HUES6 (cell line): Measurements from ENCODE around the gene CDR2.
"Not testable (repeated sequence)": the region's sequence is repeated elsewhere in the genome, so short reads cannot be mapped to it uniquely, and the experiment has no call there.

Source experiments
- H3K27ac ChIP-seq: 2 replicates; pipeline ENCODE4 v1.7.0; 2013; ENCODE audit warnings: low read depth, mild to moderate bottlenecking, low read length, inconsistent platforms
- H3K27me3 ChIP-seq: 2 replicates; pipeline ENCODE4 v1.6.1; 2013; ENCODE audit warnings: low read length; ENCODE audit not compliant: control insufficient read depth, insufficient read depth
- H3K36me3 ChIP-seq: 2 replicates; pipeline ENCODE4 v1.6.1; 2013; ENCODE audit warnings: low read length; ENCODE audit not compliant: control insufficient read depth, insufficient read depth
- H3K4me1 ChIP-seq: 2 replicates; pipeline ENCODE4 v1.6.1; 2013; ENCODE audit warnings: low read length; ENCODE audit not compliant: control insufficient read depth, insufficient read depth
- H3K4me3 ChIP-seq: 2 replicates; pipeline ENCODE4 v1.5.1; 2013; ENCODE audit warnings: low read depth, low read length
- H3K9ac ChIP-seq: one replicate; pipeline ENCODE4 v1.6.1; 2013; ENCODE audit warnings: mild to moderate bottlenecking, low read length
- H3K9me3 ChIP-seq: 2 replicates; pipeline ENCODE4 v1.6.1; 2013; ENCODE audit warnings: low read depth, low read length; ENCODE audit not compliant: control insufficient read depth, insufficient read depth

The CDR2 gene

DNA sequence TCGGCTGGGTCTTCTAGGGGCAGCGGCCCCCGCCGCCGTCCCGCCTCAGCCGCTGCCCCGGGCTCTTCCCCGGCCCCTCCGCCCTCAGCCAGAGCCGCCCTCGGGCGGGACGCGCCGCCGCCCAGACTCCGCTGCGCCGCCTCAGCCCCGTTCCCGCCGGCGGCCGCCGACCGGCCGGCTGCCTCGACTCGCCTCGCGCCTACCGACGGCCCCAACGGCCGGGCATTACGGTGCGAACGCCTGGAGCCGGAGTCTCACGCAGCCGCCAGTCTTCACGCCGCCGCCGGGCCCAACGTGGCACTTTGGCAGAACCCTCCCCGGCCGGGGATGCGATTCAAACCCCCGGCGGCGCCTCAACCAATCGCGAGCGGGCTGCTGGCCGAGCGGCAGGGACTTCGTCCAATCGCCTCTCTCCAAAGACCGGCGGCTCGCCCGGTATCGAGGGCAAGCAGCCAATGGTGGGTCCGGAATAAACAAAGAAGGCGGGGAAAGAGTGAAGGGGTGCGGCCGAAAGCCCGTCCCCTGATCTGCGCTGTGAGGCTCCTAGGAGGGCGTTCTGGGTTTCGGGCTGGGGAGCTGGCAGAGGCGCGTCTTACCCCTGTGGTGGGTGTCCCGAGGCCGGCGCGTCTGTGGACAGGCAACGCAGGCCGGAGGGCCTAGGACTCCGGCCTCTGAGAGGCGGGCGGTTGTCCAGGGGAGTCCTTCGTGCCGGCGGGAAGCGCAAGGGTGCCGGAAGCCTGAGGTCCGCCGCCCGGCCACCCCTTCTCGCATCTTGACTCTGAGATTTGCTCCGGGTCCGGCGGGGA is at the start of gene CDR2:
Gene CDR2 (minus strand): TSS at position 309 of the 806 bp plus-strand sequence. CDS start 310 bp downstream, outside the sequence.
- H3K27me3 ChIP-seq = peaks cover 10% of the 10 kb centered on the region; the same call in 1 of the 2 replicates
- H3K4me3 ChIP-seq = peak within 1 kb of the TSS; percentile 84
- H3K9ac ChIP-seq = peak within 1 kb of the TSS; percentile 77
- peaks cover 10% of the 10 kb centered on the region for H3K36me3 ChIP-seq
- no peaks in the 10 kb centered on the region for H3K9me3 ChIP-seq
- peaks cover 25% of the 10 kb centered on the region for H3K4me1 ChIP-seq
- peak within 1 kb of the TSS; percentile 70; the same call in 1 of the 2 replicates for H3K27ac ChIP-seq

GRCh38 chr16:22423716-22424115 is 49.3 kb upstream of the CDR2 start:
- H3K4me1 ChIP-seq = no peaks in the 10 kb centered on the region
- no peak overlapping the region for H3K9ac ChIP-seq
- no peak overlapping the region for H3K27ac ChIP-seq
- H3K4me3 ChIP-seq = no peak overlapping the region
- H3K9me3 ChIP-seq = no peaks in the 10 kb centered on the region
- H3K27me3 ChIP-seq = no peaks in the 10 kb centered on the region
- H3K36me3 ChIP-seq = peaks cover 29% of the 10 kb centered on the region

GRCh38 chr16:22421136-22421535 is 46.7 kb upstream of the CDR2 start:
- Histone ChIP-seq H3K36me3 (peaks cover 16% of the 10 kb centered on the region), H3K4me3 (no peak overlapping the region)

GRCh38 chr16:22420606-22421135 is 46.3 kb upstream of the CDR2 start:
- no peak overlapping the region for H3K9ac ChIP-seq
- peaks cover 16% of the 10 kb centered on the region for H3K36me3 ChIP-seq
- H3K4me1 ChIP-seq = no peaks in the 10 kb centered on the region
- no peaks in the 10 kb centered on the region for H3K9me3 ChIP-seq
- H3K27me3 ChIP-seq = no peaks in the 10 kb centered on the region
- no peak overlapping the region for H3K27ac ChIP-seq
- H3K4me3 ChIP-seq = no peak overlapping the region

More at GRCh38 chr16:22421136-22421535, 46.7 kb upstream of the CDR2 start:
- H3K4me1 ChIP-seq = no peaks in the 10 kb centered on the region
- H3K27me3 ChIP-seq = no peaks in the 10 kb centered on the region
- no peak overlapping the region for H3K27ac ChIP-seq
- no peak overlapping the region for H3K9ac ChIP-seq
- no peaks in the 10 kb centered on the region for H3K9me3 ChIP-seq

GRCh38 chr16:22419908-22420307 is 45.5 kb upstream of the CDR2 start:
- Histone ChIP-seq H3K4me1 (no peaks in the 10 kb centered on the region), H3K4me3 (no peak overlapping the region), H3K9me3 (no peaks in the 10 kb centered on the region), H3K27me3 (no peaks in the 10 kb centered on the region), H3K36me3 (peaks cover 16% of the 10 kb centered on the region), H3K27ac (no peak overlapping the region), H3K9ac (no peak overlapping the region)

DNA sequence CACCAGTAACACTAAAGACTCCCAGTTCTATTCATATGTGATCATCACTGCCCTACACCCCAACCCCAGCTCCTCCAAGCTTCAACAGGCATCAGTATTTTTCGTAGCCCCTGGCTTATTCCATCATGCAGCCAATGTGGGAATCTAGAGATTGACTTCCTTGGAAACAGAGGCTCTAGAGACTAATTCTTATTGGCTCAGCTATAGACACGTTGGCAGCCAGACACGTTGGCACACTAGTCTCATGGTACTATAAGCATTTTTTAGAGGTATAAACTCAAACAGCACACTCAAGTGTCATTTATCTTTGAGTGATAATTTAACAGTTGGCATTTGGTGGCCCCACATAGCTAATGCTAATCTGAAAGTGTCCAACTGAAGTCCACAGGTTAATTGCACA is 44.4 kb upstream of the CDR2 start:
- no peak overlapping the region for H3K27ac ChIP-seq

DNA sequence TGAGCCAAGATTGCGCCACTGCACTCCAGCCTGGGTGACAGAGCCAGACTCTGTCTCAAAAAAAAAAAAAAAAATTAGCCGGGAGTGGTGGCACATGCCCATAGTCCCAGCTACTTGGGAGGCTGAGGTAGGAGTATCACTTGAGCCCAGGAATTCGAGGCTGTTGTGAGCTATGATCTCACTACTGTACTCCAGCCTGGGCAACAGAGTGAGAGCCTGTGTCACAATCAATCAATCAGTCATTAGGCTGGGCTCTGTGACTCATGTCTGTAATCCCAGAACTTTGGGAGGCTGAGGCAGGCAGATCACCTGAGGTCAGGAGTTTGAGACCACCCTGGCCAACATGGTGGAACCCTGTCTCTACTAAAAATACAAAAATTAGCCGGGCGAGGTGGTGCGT is 43.4 kb upstream of the CDR2 start:
- H3K36me3 ChIP-seq, H3K27ac ChIP-seq, H3K9ac ChIP-seq, H3K4me1 ChIP-seq, H3K9me3 ChIP-seq, H3K4me3 ChIP-seq, H3K27me3 ChIP-seq: not testable (repeated sequence)

More for the DNA sequence above, 44.4 kb upstream of the CDR2 start:
- H3K27me3 ChIP-seq = no peaks in the 10 kb centered on the region
- no peaks in the 10 kb centered on the region for H3K4me1 ChIP-seq
- H3K9me3 ChIP-seq = no peaks in the 10 kb centered on the region
- no peak overlapping the region for H3K4me3 ChIP-seq
- H3K9ac ChIP-seq = no peak overlapping the region
- peaks cover 13% of the 10 kb centered on the region for H3K36me3 ChIP-seq

GRCh38 chr16:22417019-22417418 is 42.6 kb upstream of the CDR2 start:
- H3K27ac ChIP-seq = no peak overlapping the region
- H3K9ac ChIP-seq = no peak overlapping the region
- peaks cover 10% of the 10 kb centered on the region for H3K36me3 ChIP-seq

DNA sequence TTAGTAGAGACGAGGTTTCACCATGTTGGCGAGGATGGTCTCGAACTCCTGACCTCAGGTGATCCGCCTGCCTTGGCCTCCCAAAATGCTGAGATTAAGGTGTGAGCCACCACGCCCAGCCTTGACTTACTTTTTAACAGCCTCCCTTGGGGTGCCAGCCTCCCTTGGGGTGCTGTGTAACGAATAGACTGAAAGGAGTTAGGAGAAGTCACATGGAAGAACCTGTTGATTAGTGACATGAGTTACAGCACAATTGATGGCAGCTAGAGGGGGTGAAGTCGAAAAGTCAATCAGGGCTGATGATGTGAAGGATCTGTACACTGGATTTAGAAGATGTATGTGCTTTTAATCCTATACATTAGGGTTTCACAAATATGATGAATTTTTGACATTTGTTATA is 39.4 kb upstream of the CDR2 start:
- no peak overlapping the region for H3K9ac ChIP-seq
- no peaks in the 10 kb centered on the region for H3K27me3 ChIP-seq
- H3K27ac ChIP-seq = no peak overlapping the region
- no peaks in the 10 kb centered on the region for H3K4me1 ChIP-seq
- no peak overlapping the region for H3K4me3 ChIP-seq
- H3K36me3 ChIP-seq = no peaks in the 10 kb centered on the region
- H3K9me3 ChIP-seq = no peaks in the 10 kb centered on the region

More at GRCh38 chr16:22417019-22417418, 42.6 kb upstream of the CDR2 start:
- H3K4me1 ChIP-seq = no peaks in the 10 kb centered on the region
- H3K27me3 ChIP-seq = no peaks in the 10 kb centered on the region
- no peak overlapping the region for H3K4me3 ChIP-seq
- H3K9me3 ChIP-seq = no peaks in the 10 kb centered on the region

- H3K9ac ChIP-seq = no peak overlapping the region
- no peaks in the 10 kb centered on the region for H3K27me3 ChIP-seq
- no peaks in the 10 kb centered on the region for H3K36me3 ChIP-seq
- H3K9me3 ChIP-seq = no peaks in the 10 kb centered on the region
- H3K4me3 ChIP-seq = no peak overlapping the region
- H3K27ac ChIP-seq = no peak overlapping the region
- no peaks in the 10 kb centered on the region for H3K4me1 ChIP-seq
These were observed 33.1 kb upstream of the CDR2 start for GRCh38 chr16:22407486-22407885.

DNA sequence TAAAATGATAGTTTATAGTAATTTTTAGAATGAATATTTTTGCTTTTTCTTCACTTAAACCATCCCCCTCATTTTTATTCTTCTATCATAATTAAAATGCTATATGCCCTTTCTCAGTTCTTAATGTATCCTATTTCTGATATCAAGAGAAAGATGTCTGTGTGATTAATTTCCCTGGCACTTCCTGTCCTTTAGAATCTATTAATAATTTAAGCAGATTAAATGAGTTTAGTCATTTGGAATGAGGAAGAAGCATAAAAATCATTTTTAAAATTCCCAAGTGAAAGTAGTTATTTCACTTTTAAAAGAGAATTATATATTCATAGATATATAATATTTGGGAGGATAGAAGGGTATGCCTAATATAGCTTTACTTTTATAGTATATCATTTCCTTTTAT is 27.8 kb upstream of the CDR2 start:
- Histone ChIP-seq H3K4me3 (no peak overlapping the region), H3K36me3 (no peaks in the 10 kb centered on the region), H3K9ac (no peak overlapping the region), H3K4me1 (no peaks in the 10 kb centered on the region), H3K27me3 (no peaks in the 10 kb centered on the region), H3K27ac (no peak overlapping the region), H3K9me3 (no peaks in the 10 kb centered on the region)
